Activated CD8-positive, alpha-beta memory T cell treated with anti-CD3 and anti-CD28 coated beads, Interleukin-2, amount 50 U/mL, for 24 hours (primary cell): Measurements from ENCODE around the gene TSNAX.

ENCODE experiments used
- DNase-seq: peaks from one replicate; pipeline ENCODE4 v3.0.0-alpha.2; 2020; ENCODE audit errors: extremely low read depth

Gene TSNAX

DNA sequence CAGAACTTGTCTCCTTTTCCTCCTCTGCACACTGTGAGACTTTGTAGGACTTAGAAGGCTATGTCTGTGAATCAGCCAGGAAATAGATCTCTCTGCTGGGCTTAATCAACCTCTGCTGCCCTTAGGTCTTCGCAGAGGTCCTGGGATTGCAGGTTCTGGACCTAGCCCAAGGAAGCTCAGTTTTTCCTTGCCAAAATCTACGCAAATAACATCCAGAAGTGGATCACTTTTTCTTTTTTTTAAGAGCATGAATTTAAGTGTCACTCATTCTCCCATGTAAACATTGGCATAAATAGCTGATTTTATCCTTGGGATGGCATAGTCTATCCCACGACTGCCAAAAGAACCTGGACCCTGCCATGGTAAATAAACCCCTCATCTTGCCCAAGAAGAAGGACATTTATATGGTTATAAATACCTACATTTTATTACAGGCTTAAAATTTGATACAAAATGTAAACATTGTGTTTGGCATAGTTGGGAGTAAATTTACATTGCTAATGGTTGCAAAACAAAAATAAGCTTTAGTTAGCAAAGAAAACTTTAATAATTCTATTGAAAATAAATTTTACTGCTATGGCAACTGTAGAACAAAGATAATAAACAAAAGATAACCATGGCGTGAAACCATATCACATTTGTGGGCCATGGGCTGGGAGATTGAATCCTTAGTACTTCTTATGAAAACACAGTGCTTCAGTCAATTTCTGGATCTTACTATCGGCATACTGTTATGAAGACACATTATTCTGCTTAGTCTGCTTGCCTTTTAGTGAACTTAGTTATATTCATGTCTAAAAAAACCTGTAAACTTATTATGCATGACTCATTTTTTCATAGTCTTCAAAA lies 73.6 kb downstream of the TSNAX start:
- DNase-seq = no peak

- no peak for DNase-seq
These were observed 74.2 kb downstream of the TSNAX start for GRCh38 chr1:231602673-231602984.

GRCh38 chr1:231603598-231604275 lies 75.3 kb downstream of the TSNAX start:
- DNase-seq = no peak

- DNase-seq = no peak
These were observed 75.8 kb downstream of the TSNAX start for GRCh38 chr1:231604276-231604621.

- DNase-seq = no peak
These were observed 77.0 kb downstream of the TSNAX start for GRCh38 chr1:231605149-231606100.

- no peak for DNase-seq
These were observed 78.2 kb downstream of the TSNAX start for GRCh38 chr1:231606712-231607111.

GRCh38 chr1:231610388-231610787 lies 81.9 kb downstream of the TSNAX start:
- DNase-seq = no peak

DNA sequence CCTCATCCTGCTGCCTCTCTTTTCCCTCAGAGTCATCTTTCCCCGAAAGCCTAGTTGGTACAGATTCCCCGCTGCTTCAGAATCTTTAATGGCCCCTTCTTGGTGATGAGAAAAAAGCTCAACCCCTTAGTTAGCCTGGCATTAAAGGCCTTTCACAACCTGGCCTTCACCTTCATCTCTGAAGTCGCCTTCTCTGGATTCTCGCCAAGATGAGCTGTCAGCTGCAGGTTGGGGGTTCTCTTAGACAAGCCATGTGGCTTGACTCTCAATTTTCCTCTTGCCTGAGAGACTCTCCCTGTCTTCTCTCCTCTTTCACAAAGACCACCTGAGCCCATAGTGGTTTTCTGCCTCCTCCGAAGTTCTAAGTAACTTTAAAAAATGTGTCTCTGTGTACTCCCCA lies 82.6 kb downstream of the TSNAX start:
- DNase-seq = no peak

DNA sequence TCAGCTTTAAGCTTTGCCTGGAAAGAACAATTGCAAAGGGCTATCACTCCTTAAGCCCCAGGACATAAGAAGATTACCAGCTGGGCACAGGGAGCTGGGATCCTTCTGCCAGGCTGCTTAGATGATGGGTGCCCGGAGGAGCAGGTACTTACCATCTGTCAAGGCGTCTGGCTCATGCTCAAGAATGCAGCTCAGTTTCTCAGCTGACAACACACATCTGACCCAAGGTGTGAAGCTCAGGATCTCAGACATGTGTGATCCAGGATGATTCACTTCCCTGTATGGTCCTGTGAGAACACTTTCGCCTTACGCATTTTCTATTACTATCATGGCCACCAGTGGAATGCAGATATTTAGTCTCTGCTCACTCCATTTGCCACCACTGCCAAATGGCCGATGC lies 83.4 kb downstream of the TSNAX start:
- no peak for DNase-seq

DNA sequence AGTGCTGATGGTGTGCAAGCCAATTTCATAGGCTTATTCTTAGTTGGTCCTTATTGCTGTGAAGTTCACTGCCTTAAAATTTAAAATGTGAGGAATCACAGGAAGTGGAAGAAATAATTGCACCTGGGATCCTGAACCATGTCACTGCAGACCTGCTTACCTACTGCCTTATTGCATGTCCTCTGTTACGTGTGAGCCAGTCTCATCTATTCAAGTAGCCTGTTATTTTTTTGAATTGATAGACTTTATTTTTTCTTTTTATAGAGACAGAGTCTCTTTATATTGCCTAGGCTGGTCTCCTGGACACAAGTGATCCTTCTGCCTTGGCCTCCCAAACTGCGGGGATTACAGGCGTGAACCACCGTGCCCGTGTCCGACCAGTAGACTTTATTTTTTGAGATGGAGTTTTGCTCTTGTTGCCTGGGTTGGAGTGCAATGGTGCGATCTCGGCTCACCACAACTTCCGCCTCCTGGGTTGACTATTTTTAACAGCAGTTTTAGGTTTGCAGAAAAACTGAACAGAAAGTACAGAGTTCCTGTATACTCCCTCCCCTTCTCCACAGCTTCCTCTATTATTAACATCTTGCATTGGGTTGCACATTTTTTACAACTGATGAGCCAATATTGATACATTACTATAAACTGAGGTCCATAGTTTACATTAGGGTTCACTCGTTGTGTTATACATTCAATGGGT lies 84.1 kb downstream of the TSNAX start:
- no peak for DNase-seq

DNA sequence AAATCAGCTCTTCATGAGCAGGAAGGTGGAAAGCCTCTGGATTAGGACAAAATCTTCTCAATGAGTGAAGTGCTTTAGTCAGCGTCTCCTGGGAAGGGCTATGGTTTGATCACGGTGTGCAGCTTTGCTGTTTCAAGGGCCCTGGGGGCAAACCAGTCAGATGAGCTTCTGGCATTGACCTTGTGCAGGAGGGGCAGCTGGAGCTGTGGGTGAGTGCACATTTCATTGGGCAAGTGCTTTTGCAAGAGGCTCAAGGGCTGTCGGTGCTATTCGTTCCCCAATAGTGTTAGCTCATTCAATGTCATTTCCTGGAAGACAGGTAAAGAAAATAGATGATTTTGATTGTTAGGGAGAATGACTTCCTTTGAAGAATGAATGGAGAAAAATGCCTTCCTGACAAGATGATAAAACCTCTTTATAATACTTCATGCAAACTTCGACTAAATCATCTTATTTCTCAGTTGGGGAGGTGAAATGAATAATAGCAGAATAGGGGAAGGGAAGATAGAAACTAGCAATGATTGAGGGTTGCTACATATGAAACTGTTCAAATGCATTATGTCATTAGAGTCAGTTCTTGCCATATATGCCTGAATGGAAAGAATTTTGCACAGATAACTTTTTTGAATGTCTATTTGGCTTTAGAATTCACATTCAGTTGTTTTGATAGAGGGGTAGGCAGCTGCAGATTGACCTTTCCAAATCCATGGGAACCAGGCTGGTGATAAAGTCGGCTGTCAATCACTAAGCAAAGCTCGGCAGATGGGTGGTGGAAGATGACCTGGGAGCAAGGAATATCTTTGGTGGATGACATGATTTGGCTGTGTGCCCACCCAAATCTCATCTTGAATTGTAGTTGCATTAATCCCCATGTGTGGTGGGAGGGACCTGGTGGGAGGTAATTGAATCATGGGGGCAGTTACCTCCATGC lies 85.2 kb downstream of the TSNAX start:
- no peak for DNase-seq
